GM12892 (cell line): ENCODE measurements around the gene SUGCT.

ENCODE experiments used
- DNase-seq: peaks from one replicate; pipeline ENCODE4 v3.0.0; 2011; ENCODE audit not compliant: insufficient read length
- FAIRE-seq: peaks from 2 replicates; lab custom pipeline; 2011; peaks lifted over from hg19 to GRCh38; lab: Jason Lieb, UNC
- POLR2A ChIP-seq: IDR thresholded peaks from 2 replicates; pipeline ENCODE4 v1.6.1; 2011; ENCODE audit warnings: low read depth, low read length, control low read depth
- POLR2AphosphoS5 ChIP-seq: IDR thresholded peaks from 2 replicates; pipeline ENCODE4 v1.6.1; 2011; ENCODE audit warnings: low read depth, low read length, control low read depth
- TAF1 ChIP-seq: IDR thresholded peaks from 2 replicates; pipeline ENCODE4 v1.6.1; 2011; ENCODE audit warnings: low read depth, mild to moderate bottlenecking, control low read depth, low read length, borderline replicate concordance

The SUGCT gene

GRCh38 chr7:40315277-40315676 is 180.5 kb downstream of the SUGCT start:
- DNase-seq (no peak), FAIRE-seq (no peak)
- TF ChIP-seq TAF1 (no peak), POLR2A (no peak), POLR2AphosphoS5 (no peak)

GRCh38 chr7:40316176-40316575 is 181.4 kb downstream of the SUGCT start:
- no peak for DNase-seq
- no peak for FAIRE-seq
- TF ChIP-seq POLR2AphosphoS5 (no peak), TAF1 (no peak), POLR2A (no peak)

GRCh38 chr7:40324914-40325313 is 190.1 kb downstream of the SUGCT start:
- FAIRE-seq (no peak), DNase-seq (no peak)
- TF ChIP-seq POLR2A (no peak), POLR2AphosphoS5 (no peak), TAF1 (no peak)

- TF ChIP-seq POLR2A (no peak), POLR2AphosphoS5 (no peak), TAF1 (no peak)
- FAIRE-seq (no peak), DNase-seq (no peak)
These were observed 192.3 kb downstream of the SUGCT start for GRCh38 chr7:40327113-40327512.

- FAIRE-seq: no peak
- TF ChIP-seq POLR2AphosphoS5 (no peak), TAF1 (no peak), POLR2A (no peak)
- no peak for DNase-seq
These were observed 193.1 kb downstream of the SUGCT start for GRCh38 chr7:40327873-40328272.

GRCh38 chr7:40329601-40330153 is 194.9 kb downstream of the SUGCT start:
- TF ChIP-seq POLR2AphosphoS5 (no peak), POLR2A (no peak), TAF1 (no peak)
- DNase-seq (no peak), FAIRE-seq (peak; percentile 53)

GRCh38 chr7:40330408-40330807 is 195.6 kb downstream of the SUGCT start:
- TF ChIP-seq TAF1 (no peak), POLR2AphosphoS5 (no peak), POLR2A (no peak)
- FAIRE-seq: no peak
- DNase-seq: no peak

- DNase-seq: no peak
- no peak for FAIRE-seq
These were observed 197.1 kb downstream of the SUGCT start for GRCh38 chr7:40331915-40332314.

GRCh38 chr7:40332516-40332915 is 197.7 kb downstream of the SUGCT start:
- DNase-seq (no peak), FAIRE-seq (no peak)
- no peak for TF ChIP-seq POLR2AphosphoS5
- no peak for TF ChIP-seq TAF1
- TF ChIP-seq POLR2A: no peak

More at GRCh38 chr7:40331915-40332314, 197.1 kb downstream of the SUGCT start:
- no peak for TF ChIP-seq POLR2A
- no peak for TF ChIP-seq POLR2AphosphoS5
- TF ChIP-seq TAF1: no peak

GRCh38 chr7:40341836-40342235 is 207.0 kb downstream of the SUGCT start:
- FAIRE-seq (no peak), DNase-seq (no peak)
- no peak for TF ChIP-seq POLR2A
- TF ChIP-seq TAF1: no peak
- no peak for TF ChIP-seq POLR2AphosphoS5

GRCh38 chr7:40346554-40346953 is 211.7 kb downstream of the SUGCT start:
- FAIRE-seq (no peak), DNase-seq (no peak)

GRCh38 chr7:40348126-40348728 is 213.4 kb downstream of the SUGCT start:
- FAIRE-seq: no peak

More at GRCh38 chr7:40346554-40346953, 211.7 kb downstream of the SUGCT start:
- TF ChIP-seq POLR2A (no peak), TAF1 (no peak), POLR2AphosphoS5 (no peak)

More at GRCh38 chr7:40348126-40348728, 213.4 kb downstream of the SUGCT start:
- no peak for TF ChIP-seq POLR2AphosphoS5
- no peak for TF ChIP-seq TAF1
- TF ChIP-seq POLR2A: no peak
- DNase-seq: no peak
